GM23338 (cell line): ENCODE data around the gene PARVB. TPM values are rescaled to one million over a fixed set of nuclear protein-coding genes. Genes with fewer than 3 reads are reported as not detected.

Experiments
- ATAC-seq: fragments of 200-7000 bp; cut with Tn5 transposase; 3 replicates; pipeline ENCODE4 v1.9.1; 2020
- DNase-seq: peaks from one replicate; pipeline ENCODE4 v3.0.0-alpha.2; 2015; ENCODE audit warnings: low spot score
- H2AFZ ChIP-seq: fragments of 200-600 bp; sonication (generic); 2 replicates; pipeline ENCODE4 v1.8.0; 2016; ENCODE audit warnings: antibody characterized with exemption, mild to moderate bottlenecking, moderate library complexity
- H3F3A ChIP-seq: fragments of 200-600 bp; sonication (generic); replicated peaks from 2 replicates; pipeline ENCODE4 v1.8.0; 2017; ENCODE audit warnings: antibody characterized with exemption, mixed run types, low read depth
- H3K27ac ChIP-seq: fragments of 200-600 bp; sonication (generic); 2 replicates; pipeline ENCODE4 v1.6.1; 2016; ENCODE audit warnings: low read depth
- H3K27me3 ChIP-seq: fragments of 200-600 bp; sonication (generic); 2 replicates; pipeline ENCODE4 v1.8.0; 2016; ENCODE audit warnings: mild to moderate bottlenecking, mixed run types, moderate library complexity; ENCODE audit not compliant: insufficient read depth
- H3K36me3 ChIP-seq: fragments of 200-600 bp; sonication (generic); 2 replicates; pipeline ENCODE4 v1.8.0; 2016; ENCODE audit warnings: mild to moderate bottlenecking; ENCODE audit not compliant: insufficient read depth
- H3K4me1 ChIP-seq: fragments of 200-600 bp; sonication (generic); 2 replicates; pipeline ENCODE4 v1.8.0; 2016; ENCODE audit warnings: mild to moderate bottlenecking, moderate library complexity; ENCODE audit not compliant: insufficient read depth
- H3K4me2 ChIP-seq: fragments of 200-600 bp; sonication (generic); 2 replicates; pipeline ENCODE4 v1.7.1; 2017; ENCODE audit warnings: mixed run types
- H3K4me3 ChIP-seq: fragments of 200-600 bp; sonication (generic); 2 replicates; pipeline ENCODE4 v1.6.1; 2016; ENCODE audit warnings: mixed run types
- H3K79me2 ChIP-seq: fragments of 200-600 bp; sonication (generic); replicated peaks from 2 replicates; pipeline ENCODE4 v1.8.0; 2017; ENCODE audit warnings: mild to moderate bottlenecking; ENCODE audit not compliant: insufficient read depth
- H3K9me2 ChIP-seq: fragments of 200-600 bp; sonication (generic); 2 replicates; pipeline ENCODE4 v1.8.0; 2017; ENCODE audit not compliant: insufficient read depth
- H4K20me1 ChIP-seq: fragments of 200-600 bp; sonication (generic); replicated peaks from 2 replicates; pipeline ENCODE4 v1.8.0; 2017; ENCODE audit warnings: mild to moderate bottlenecking; ENCODE audit not compliant: insufficient read depth
- H3K27ac Mint-ChIP-seq: 2 replicates; pipeline ENCODE4 v1.8.0; 2020; ENCODE audit warnings: inconsistent platforms, mild to moderate bottlenecking, moderate library complexity, mixed read lengths
- H3K27me3 Mint-ChIP-seq: 3 replicates; pipeline ENCODE4 v1.8.0; 2022; ENCODE audit warnings: low read depth, mild to moderate bottlenecking, moderate library complexity, mixed read lengths, inconsistent platforms; ENCODE audit not compliant: insufficient read depth, poor library complexity
- H3K36me3 Mint-ChIP-seq: 3 replicates; pipeline ENCODE4 v1.8.0; 2021; ENCODE audit warnings: low read depth, mild to moderate bottlenecking, inconsistent platforms, moderate library complexity, mixed read lengths
- H3K4me1 Mint-ChIP-seq: 3 replicates; pipeline ENCODE4 v1.8.0; 2020; ENCODE audit warnings: mild to moderate bottlenecking, inconsistent platforms, mixed read lengths
- H3K4me3 Mint-ChIP-seq: 3 replicates; pipeline ENCODE4 v1.8.0; 2021; ENCODE audit warnings: moderate library complexity, mild to moderate bottlenecking, inconsistent platforms, mixed read lengths
- H3K9me3 Mint-ChIP-seq: 3 replicates; pipeline ENCODE4 v1.8.0; 2020; ENCODE audit warnings: moderate library complexity, mild to moderate bottlenecking, inconsistent platforms, mixed read lengths
- CREB1 ChIP-seq: fragments of 250-450 bp; sonication (Bioruptor Pico); IDR thresholded peaks from 2 replicates; pipeline ENCODE4 v1.5.0; 2020; ENCODE audit warnings: low read depth, mild to moderate bottlenecking, moderate library complexity
- CTCF ChIP-seq, 2 experiments: fragments of 200-600 bp in 1 of 2; sonication (generic) in 1 of 2; conservative IDR thresholded peaks; 2 replicates each; pipeline versions ENCODE4 v1.5.1 to v1.6.1; 2016 to 2017; ENCODE audit warnings: antibody characterized with exemption in 2 of 2, low read depth in 2 of 2, mild to moderate bottlenecking in 2 of 2, moderate library complexity in 1 of 2
- ETS1 ChIP-seq: IDR thresholded peaks from 2 replicates; pipeline ENCODE4 v1.6.1; 2016; ENCODE audit warnings: antibody characterized with exemption
- EZH2 ChIP-seq: fragments of 200-600 bp; sonication (generic); IDR thresholded peaks from one replicate; pipeline ENCODE4 v1.8.0; 2017; ENCODE audit warnings: antibody characterized with exemption, mild to moderate bottlenecking, low read depth; ENCODE audit not compliant: unreplicated experiment
- EZH2phosphoT487 ChIP-seq: fragments of 200-600 bp; sonication (generic); IDR thresholded peaks from one replicate; pipeline ENCODE4 v1.8.1; 2018; ENCODE audit warnings: antibody characterized with exemption; ENCODE audit not compliant: unreplicated experiment
- NANOG ChIP-seq: IDR thresholded peaks from 2 replicates; pipeline ENCODE4 v1.6.1; 2016; ENCODE audit warnings: antibody characterized with exemption, borderline replicate concordance
- POLR2AphosphoS5 ChIP-seq: IDR thresholded peaks from 2 replicates; pipeline ENCODE4 v1.6.1; 2016; ENCODE audit warnings: antibody characterized with exemption, low read depth
- REST ChIP-seq: IDR thresholded peaks from one replicate; pipeline ENCODE4 v1.6.1; 2018; ENCODE audit warnings: antibody characterized with exemption; ENCODE audit not compliant: unreplicated experiment
- STAT1 ChIP-seq: IDR thresholded peaks from one replicate; pipeline ENCODE4 v1.6.1; 2016; ENCODE audit warnings: antibody characterized with exemption; ENCODE audit not compliant: unreplicated experiment
- ZNF114 ChIP-seq: fragments of 250-450 bp; sonication (Bioruptor Pico); IDR thresholded peaks from 2 replicates; pipeline ENCODE4 v1.5.0; 2020; ENCODE audit warnings: mild to moderate bottlenecking, moderate library complexity
- polyA plus RNA-seq: library from polyadenylated mRNA; unstranded; fragments of >200 nt; fragmentation: Nextera tagmentation; extraction: Ambion mirVana; gene quantifications from 2 replicates; pipeline ENCODE4 v1.2.1, GENCODE V29; 2016
- total RNA-seq: library from RNA; depleted of rRNA; stranded (reverse); fragments of >200 nt; shearing (Covaris generic); gene quantifications from 2 replicates; pipeline ENCODE4 v1.2.3, GENCODE V29; 2014

The PARVB gene
- total and polyA plus RNA-seq, 2 experiments from 2014 or later, result 4.3 to 7.7 TPM

GRCh38 chr22:44200451-44200850 is 176.3 kb downstream of the PARVB start:
- H3K4me1 ChIP-seq, result no peaks in the 10 kb centered on the region
- Mint-ChIP-seq H3K4me1 (peaks cover 6% of the 10 kb centered on the region; the same call in 1 of the 3 replicates), H3K9me3 (no peaks in the 10 kb centered on the region)

More at GRCh38 chr22:44200451-44200850, 176.3 kb downstream of the PARVB start:
- Histone ChIP-seq H3K27me3 (no peaks in the 10 kb centered on the region), H4K20me1 (no peaks in the 10 kb centered on the region), H2AFZ (no peak overlapping the region), H3K27ac (no peak overlapping the region), H3K4me3 (no peak overlapping the region), H3K9me2 (no peaks in the 10 kb centered on the region), H3K36me3 (no peaks in the 10 kb centered on the region), H3F3A (no peaks in the 10 kb centered on the region), H3K79me2 (no peaks in the 10 kb centered on the region), H3K4me2 (no peak overlapping the region)
- Mint-ChIP-seq H3K4me3 (no peak overlapping the region), H3K27me3 (peaks cover 2% of the 10 kb centered on the region), H3K36me3 (no peaks in the 10 kb centered on the region), H3K27ac (no peak overlapping the region)
- ATAC-seq (no peak), DNase-seq (no peak)
- TF ChIP-seq EZH2 (no peak), STAT1 (no peak), ZNF114 (CRISPR knock-in tag) (no peak), REST (no peak), EZH2phosphoT487 (no peak), CREB1 (CRISPR knock-in tag) (no peak), ETS1 (no peak), POLR2AphosphoS5 (no peak), NANOG (no peak), CTCF (conservative IDR thresholded peaks at IDR 0.05; ENCODE audit: low read depth in 2 of 2) (no peak)
